ENCODE results near the gene CLDN12. TPM values are rescaled to one million over a fixed set of nuclear protein-coding genes. Genes with fewer than 3 reads are reported as not detected.

The CLDN12 gene
- total RNA-seq, 1 experiment from 2014 or later: 39.4 TPM

DNA sequence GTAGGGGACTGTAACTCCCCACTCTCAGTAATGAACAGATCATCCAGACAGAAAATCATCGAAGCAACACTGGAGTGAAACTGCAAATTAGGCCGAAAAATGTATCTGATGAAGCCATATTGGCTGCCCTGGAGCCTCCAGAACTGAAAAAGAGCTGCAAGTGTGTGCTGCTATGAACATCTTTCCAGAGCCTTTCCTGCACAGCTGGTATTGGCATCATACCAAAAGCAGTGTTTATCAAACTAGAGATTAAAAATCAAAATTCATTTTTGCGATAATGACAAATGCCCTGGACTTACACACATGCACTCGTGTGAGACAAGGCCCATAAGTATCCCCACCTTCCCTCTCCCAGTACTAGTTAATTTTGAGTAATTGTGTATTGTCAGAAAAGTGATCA, 6.8 kb upstream of the CLDN12 start:
- Mint-ChIP-seq H3K27me3 (ENCODE audit: low read depth) (peaks cover 23% of the 10 kb centered on the region), H3K4me3 (no peak overlapping the region), H3K27ac (no peak overlapping the region), H3K9me3 (peaks cover 34% of the 10 kb centered on the region), H3K4me1 (no peaks in the 10 kb centered on the region), H3K36me3 (peaks cover 9% of the 10 kb centered on the region)
- ATAC-seq (no peak), DNase-seq (ENCODE audit: low spot score) (no peak)
- CTCF ChIA-PET: no interaction called here
- POLR2A ChIA-PET: no interaction called here
- no peak for TF ChIP-seq HMGA2 (CRISPR knock-in tag; IDR thresholded peaks at IDR 0.05)
- no peak for TF ChIP-seq SP1 (CRISPR knock-in tag; conservative IDR thresholded peaks at IDR 0.05)
- TF ChIP-seq RELA (CRISPR knock-in tag; IDR thresholded peaks at IDR 0.05; ENCODE audit: borderline replicate concordance): no peak
- no peak for TF ChIP-seq EMX1 (CRISPR knock-in tag; IDR thresholded peaks at IDR 0.05)
- TF ChIP-seq, protein P1, sequence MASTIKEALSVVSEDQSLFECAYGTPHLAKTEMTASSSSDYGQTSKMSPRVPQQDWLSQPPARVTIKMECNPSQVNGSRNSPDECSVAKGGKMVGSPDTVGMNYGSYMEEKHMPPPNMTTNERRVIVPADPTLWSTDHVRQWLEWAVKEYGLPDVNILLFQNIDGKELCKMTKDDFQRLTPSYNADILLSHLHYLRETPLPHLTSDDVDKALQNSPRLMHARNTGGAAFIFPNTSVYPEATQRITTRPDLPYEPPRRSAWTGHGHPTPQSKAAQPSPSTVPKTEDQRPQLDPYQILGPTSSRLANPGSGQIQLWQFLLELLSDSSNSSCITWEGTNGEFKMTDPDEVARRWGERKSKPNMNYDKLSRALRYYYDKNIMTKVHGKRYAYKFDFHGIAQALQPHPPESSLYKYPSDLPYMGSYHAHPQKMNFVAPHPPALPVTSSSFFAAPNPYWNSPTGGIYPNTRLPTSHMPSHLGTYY (CRISPR knock-in tag; IDR thresholded peaks at IDR 0.05): no peak
- TF ChIP-seq, protein P2, sequence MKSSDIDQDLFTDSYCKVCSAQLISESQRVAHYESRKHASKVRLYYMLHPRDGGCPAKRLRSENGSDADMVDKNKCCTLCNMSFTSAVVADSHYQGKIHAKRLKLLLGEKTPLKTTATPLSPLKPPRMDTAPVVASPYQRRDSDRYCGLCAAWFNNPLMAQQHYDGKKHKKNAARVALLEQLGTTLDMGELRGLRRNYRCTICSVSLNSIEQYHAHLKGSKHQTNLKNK (CRISPR knock-in tag; IDR thresholded peaks at IDR 0.05): no peak
- no peak for TF ChIP-seq ZNF121 (CRISPR knock-in tag; IDR thresholded peaks at IDR 0.05)
- TF ChIP-seq, protein P3, sequence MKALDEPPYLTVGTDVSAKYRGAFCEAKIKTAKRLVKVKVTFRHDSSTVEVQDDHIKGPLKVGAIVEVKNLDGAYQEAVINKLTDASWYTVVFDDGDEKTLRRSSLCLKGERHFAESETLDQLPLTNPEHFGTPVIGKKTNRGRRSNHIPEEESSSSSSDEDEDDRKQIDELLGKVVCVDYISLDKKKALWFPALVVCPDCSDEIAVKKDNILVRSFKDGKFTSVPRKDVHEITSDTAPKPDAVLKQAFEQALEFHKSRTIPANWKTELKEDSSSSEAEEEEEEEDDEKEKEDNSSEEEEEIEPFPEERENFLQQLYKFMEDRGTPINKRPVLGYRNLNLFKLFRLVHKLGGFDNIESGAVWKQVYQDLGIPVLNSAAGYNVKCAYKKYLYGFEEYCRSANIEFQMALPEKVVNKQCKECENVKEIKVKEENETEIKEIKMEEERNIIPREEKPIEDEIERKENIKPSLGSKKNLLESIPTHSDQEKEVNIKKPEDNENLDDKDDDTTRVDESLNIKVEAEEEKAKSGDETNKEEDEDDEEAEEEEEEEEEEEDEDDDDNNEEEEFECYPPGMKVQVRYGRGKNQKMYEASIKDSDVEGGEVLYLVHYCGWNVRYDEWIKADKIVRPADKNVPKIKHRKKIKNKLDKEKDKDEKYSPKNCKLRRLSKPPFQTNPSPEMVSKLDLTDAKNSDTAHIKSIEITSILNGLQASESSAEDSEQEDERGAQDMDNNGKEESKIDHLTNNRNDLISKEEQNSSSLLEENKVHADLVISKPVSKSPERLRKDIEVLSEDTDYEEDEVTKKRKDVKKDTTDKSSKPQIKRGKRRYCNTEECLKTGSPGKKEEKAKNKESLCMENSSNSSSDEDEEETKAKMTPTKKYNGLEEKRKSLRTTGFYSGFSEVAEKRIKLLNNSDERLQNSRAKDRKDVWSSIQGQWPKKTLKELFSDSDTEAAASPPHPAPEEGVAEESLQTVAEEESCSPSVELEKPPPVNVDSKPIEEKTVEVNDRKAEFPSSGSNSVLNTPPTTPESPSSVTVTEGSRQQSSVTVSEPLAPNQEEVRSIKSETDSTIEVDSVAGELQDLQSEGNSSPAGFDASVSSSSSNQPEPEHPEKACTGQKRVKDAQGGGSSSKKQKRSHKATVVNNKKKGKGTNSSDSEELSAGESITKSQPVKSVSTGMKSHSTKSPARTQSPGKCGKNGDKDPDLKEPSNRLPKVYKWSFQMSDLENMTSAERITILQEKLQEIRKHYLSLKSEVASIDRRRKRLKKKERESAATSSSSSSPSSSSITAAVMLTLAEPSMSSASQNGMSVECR (CRISPR knock-in tag; IDR thresholded peaks at IDR 0.05; ENCODE audit: borderline replicate concordance): no peak
- TF ChIP-seq TP53 (CRISPR knock-in tag; IDR thresholded peaks at IDR 0.05): no peak
- TF ChIP-seq MYBL2 (CRISPR knock-in tag; IDR thresholded peaks at IDR 0.05): no peak
- TF ChIP-seq, protein P4, sequence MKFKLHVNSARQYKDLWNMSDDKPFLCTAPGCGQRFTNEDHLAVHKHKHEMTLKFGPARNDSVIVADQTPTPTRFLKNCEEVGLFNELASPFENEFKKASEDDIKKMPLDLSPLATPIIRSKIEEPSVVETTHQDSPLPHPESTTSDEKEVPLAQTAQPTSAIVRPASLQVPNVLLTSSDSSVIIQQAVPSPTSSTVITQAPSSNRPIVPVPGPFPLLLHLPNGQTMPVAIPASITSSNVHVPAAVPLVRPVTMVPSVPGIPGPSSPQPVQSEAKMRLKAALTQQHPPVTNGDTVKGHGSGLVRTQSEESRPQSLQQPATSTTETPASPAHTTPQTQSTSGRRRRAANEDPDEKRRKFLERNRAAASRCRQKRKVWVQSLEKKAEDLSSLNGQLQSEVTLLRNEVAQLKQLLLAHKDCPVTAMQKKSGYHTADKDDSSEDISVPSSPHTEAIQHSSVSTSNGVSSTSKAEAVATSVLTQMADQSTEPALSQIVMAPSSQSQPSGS (CRISPR knock-in tag; IDR thresholded peaks at IDR 0.05; ENCODE audit: borderline replicate concordance, low read depth): no peak
- TF ChIP-seq, protein P5, sequence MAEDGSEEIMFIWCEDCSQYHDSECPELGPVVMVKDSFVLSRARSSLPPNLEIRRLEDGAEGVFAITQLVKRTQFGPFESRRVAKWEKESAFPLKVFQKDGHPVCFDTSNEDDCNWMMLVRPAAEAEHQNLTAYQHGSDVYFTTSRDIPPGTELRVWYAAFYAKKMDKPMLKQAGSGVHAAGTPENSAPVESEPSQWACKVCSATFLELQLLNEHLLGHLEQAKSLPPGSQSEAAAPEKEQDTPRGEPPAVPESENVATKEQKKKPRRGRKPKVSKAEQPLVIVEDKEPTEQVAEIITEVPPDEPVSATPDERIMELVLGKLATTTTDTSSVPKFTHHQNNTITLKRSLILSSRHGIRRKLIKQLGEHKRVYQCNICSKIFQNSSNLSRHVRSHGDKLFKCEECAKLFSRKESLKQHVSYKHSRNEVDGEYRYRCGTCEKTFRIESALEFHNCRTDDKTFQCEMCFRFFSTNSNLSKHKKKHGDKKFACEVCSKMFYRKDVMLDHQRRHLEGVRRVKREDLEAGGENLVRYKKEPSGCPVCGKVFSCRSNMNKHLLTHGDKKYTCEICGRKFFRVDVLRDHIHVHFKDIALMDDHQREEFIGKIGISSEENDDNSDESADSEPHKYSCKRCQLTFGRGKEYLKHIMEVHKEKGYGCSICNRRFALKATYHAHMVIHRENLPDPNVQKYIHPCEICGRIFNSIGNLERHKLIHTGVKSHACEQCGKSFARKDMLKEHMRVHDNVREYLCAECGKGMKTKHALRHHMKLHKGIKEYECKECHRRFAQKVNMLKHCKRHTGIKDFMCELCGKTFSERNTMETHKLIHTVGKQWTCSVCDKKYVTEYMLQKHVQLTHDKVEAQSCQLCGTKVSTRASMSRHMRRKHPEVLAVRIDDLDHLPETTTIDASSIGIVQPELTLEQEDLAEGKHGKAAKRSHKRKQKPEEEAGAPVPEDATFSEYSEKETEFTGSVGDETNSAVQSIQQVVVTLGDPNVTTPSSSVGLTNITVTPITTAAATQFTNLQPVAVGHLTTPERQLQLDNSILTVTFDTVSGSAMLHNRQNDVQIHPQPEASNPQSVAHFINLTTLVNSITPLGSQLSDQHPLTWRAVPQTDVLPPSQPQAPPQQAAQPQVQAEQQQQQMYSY (CRISPR knock-in tag; IDR thresholded peaks at IDR 0.05): no peak
- TF ChIP-seq ZNF317 (CRISPR knock-in tag; IDR thresholded peaks at IDR 0.05; ENCODE audit: borderline replicate concordance, low read depth): no peak

DNA sequence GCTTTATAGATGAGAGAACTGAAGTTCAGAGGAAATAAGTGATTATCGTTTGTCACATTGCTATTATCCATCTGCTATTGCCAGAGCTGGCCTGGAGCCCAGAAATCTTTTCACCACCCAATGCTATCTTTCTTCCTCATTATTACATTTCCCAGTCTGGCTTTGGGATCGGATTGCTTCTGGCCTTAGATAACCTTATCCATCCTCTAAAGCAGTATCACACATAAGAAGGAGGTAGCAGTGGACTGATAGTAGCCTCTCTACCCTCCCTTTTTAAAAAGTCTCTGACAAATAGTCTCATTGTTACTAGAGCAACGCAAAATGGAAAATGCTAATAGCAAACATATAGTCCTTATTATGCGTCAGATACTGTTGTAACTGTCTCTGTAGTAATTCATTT, 1.3 kb upstream of the CLDN12 start:
- no peak for ATAC-seq
- Mint-ChIP-seq H3K9me3 (peaks cover 7% of the 10 kb centered on the region), H3K4me3 (no peak overlapping the region), H3K36me3 (peaks cover 11% of the 10 kb centered on the region), H3K27me3 (ENCODE audit: low read depth) (peaks cover 23% of the 10 kb centered on the region), H3K4me1 (peaks cover 4% of the 10 kb centered on the region), H3K27ac (no peak overlapping the region)
- CTCF ChIA-PET: no interaction called here
- POLR2A ChIA-PET: no interaction called here
- no peak for DNase-seq (ENCODE audit: low spot score)
- TF ChIP-seq, protein P6, sequence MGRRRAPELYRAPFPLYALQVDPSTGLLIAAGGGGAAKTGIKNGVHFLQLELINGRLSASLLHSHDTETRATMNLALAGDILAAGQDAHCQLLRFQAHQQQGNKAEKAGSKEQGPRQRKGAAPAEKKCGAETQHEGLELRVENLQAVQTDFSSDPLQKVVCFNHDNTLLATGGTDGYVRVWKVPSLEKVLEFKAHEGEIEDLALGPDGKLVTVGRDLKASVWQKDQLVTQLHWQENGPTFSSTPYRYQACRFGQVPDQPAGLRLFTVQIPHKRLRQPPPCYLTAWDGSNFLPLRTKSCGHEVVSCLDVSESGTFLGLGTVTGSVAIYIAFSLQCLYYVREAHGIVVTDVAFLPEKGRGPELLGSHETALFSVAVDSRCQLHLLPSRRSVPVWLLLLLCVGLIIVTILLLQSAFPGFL (CRISPR knock-in tag; IDR thresholded peaks at IDR 0.05; ENCODE audit: borderline replicate concordance): no peak
- no peak for TF ChIP-seq ZNF317 (CRISPR knock-in tag; IDR thresholded peaks at IDR 0.05; ENCODE audit: borderline replicate concordance, low read depth)
- no peak for TF ChIP-seq ZNF219 (CRISPR knock-in tag; IDR thresholded peaks at IDR 0.05; ENCODE audit: borderline replicate concordance)
- TF ChIP-seq, protein P7, sequence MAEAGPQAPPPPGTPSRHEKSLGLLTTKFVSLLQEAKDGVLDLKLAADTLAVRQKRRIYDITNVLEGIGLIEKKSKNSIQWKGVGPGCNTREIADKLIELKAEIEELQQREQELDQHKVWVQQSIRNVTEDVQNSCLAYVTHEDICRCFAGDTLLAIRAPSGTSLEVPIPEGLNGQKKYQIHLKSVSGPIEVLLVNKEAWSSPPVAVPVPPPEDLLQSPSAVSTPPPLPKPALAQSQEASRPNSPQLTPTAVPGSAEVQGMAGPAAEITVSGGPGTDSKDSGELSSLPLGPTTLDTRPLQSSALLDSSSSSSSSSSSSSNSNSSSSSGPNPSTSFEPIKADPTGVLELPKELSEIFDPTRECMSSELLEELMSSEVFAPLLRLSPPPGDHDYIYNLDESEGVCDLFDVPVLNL (CRISPR knock-in tag; IDR thresholded peaks at IDR 0.05; ENCODE audit: borderline replicate concordance, low read depth): no peak
- TF ChIP-seq, protein P8, sequence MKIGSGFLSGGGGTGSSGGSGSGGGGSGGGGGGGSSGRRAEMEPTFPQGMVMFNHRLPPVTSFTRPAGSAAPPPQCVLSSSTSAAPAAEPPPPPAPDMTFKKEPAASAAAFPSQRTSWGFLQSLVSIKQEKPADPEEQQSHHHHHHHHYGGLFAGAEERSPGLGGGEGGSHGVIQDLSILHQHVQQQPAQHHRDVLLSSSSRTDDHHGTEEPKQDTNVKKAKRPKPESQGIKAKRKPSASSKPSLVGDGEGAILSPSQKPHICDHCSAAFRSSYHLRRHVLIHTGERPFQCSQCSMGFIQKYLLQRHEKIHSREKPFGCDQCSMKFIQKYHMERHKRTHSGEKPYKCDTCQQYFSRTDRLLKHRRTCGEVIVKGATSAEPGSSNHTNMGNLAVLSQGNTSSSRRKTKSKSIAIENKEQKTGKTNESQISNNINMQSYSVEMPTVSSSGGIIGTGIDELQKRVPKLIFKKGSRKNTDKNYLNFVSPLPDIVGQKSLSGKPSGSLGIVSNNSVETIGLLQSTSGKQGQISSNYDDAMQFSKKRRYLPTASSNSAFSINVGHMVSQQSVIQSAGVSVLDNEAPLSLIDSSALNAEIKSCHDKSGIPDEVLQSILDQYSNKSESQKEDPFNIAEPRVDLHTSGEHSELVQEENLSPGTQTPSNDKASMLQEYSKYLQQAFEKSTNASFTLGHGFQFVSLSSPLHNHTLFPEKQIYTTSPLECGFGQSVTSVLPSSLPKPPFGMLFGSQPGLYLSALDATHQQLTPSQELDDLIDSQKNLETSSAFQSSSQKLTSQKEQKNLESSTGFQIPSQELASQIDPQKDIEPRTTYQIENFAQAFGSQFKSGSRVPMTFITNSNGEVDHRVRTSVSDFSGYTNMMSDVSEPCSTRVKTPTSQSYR (CRISPR knock-in tag; IDR thresholded peaks at IDR 0.05): no peak
- no peak for TF ChIP-seq FOXJ3 (CRISPR knock-in tag; IDR thresholded peaks at IDR 0.05; ENCODE audit: borderline replicate concordance)

Measured in WTC11 (cell line).